K562 (cell line): ENCODE results near the gene ACTN4.

Source experiments
- ELF1 ChIP-seq: fragments of 200-800 bp; sonication (Bioruptor generic); IDR thresholded peaks from 2 replicates; pipeline ENCODE4 v1.6.1; 2016; ENCODE audit warnings: missing genetic modification characterization, missing compliant biosample characterization
- FOXK1 ChIP-seq: sonication (generic); formaldehyde crosslinking; IDR thresholded peaks from 2 replicates; pipeline ENCODE4 v1.8.0; 2022; ENCODE audit warnings: missing genetic modification reagents, mild to moderate bottlenecking, borderline replicate concordance
- MCM7 ChIP-seq, 2 experiments: fragments of 450-650 bp; IDR thresholded peaks; 2 replicates each; pipeline ENCODE4 v1.6.1; 2016 to 2018
- NELFE ChIP-seq: IDR thresholded peaks from 2 replicates; pipeline ENCODE4 v1.6.1; 2011; ENCODE audit warnings: mild to moderate bottlenecking; ENCODE audit not compliant: insufficient read depth, insufficient read length
- NONO ChIP-seq, 2 experiments: fragments of 200-400 bp in 1 of 2; fragments of 450-650 bp in 1 of 2; formaldehyde crosslinking in 1 of 2; IDR thresholded peaks; 2 replicates each; pipeline ENCODE4 v1.6.1; 2017; ENCODE audit warnings: low read depth in 2 of 2, mild to moderate bottlenecking in 2 of 2, moderate library complexity in 2 of 2, low read length in 1 of 2
- ZNF146 ChIP-seq: IDR thresholded peaks from one replicate; pipeline ENCODE4 v1.6.1; 2018; ENCODE audit warnings: missing compliant biosample characterization; ENCODE audit not compliant: unreplicated experiment
- ZNF253 ChIP-seq: fragments of 250-450 bp; sonication (Bioruptor Pico); conservative IDR thresholded peaks from 2 replicates; pipeline ENCODE4 v1.6.1; 2021; ENCODE audit warnings: mild to moderate bottlenecking
- TF ChIP-seq, protein P1 (sequence below): sonication (generic); formaldehyde crosslinking; IDR thresholded peaks from 2 replicates; pipeline ENCODE4 v1.8.0; 2022; ENCODE audit warnings: mild to moderate bottlenecking, missing genetic modification reagents
- TF ChIP-seq, protein P2 (sequence below), 2 experiments: fragments of 450-650 bp in 1 of 2; sonication (generic) in 1 of 2; formaldehyde crosslinking in 1 of 2; IDR thresholded peaks; 2 replicates each; pipeline versions ENCODE4 v1.7.1 to v1.9.0; 2016 to 2022; ENCODE audit warnings: inconsistent platforms in 1 of 2, mild to moderate bottlenecking in 1 of 2, missing genetic modification reagents in 1 of 2
- TF ChIP-seq, protein P3 (sequence below), 3 experiments: IDR thresholded peaks in 2 of 3; conservative IDR thresholded peaks in 1 of 3; 2 replicates each; pipeline ENCODE4 v1.5.1; 2011 to 2012; ENCODE audit warnings: low read length in 3 of 3, mild to moderate bottlenecking in 3 of 3, control low read depth in 2 of 3, improper control_type of control experiment in 1 of 3, inconsistent platforms in 1 of 3, low read depth in 1 of 3, mixed read lengths in 1 of 3, moderate library complexity in 1 of 3; ENCODE audit not compliant: insufficient read depth in 2 of 3

DNA sequence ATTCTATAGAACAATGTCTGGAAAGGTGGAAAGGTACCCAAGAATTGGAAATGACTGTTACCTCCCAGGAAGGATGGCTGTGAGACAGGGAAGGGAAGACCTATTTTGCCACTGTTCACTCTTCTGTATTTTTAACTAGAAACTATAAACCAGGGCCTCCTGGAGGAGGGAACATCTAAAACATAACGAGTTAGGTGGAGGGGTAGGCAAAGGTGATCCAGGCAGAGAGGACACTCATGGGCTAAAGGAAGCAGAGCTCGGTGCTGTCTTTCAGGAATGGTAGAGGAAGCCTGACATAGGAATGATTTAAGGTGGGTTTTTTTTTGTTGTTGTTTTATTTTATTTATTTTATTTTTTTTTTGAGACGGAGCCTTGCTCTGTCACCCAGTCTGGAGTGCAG lies 22.6 kb upstream of the ACTN4 start:
- TF ChIP-seq NONO (IDR thresholded peaks at IDR 0.05; ENCODE audit: low read depth in 2 of 2, low read length in 1 of 2) (no peak), MCM7 (IDR thresholded peaks at IDR 0.05) (no peak), FOXK1 (CRISPR knock-in tag) (no peak), ELF1 (no peak), ZNF146 (no peak), NELFE (no peak), ZNF253 (no peak)
- TF ChIP-seq, protein P1, sequence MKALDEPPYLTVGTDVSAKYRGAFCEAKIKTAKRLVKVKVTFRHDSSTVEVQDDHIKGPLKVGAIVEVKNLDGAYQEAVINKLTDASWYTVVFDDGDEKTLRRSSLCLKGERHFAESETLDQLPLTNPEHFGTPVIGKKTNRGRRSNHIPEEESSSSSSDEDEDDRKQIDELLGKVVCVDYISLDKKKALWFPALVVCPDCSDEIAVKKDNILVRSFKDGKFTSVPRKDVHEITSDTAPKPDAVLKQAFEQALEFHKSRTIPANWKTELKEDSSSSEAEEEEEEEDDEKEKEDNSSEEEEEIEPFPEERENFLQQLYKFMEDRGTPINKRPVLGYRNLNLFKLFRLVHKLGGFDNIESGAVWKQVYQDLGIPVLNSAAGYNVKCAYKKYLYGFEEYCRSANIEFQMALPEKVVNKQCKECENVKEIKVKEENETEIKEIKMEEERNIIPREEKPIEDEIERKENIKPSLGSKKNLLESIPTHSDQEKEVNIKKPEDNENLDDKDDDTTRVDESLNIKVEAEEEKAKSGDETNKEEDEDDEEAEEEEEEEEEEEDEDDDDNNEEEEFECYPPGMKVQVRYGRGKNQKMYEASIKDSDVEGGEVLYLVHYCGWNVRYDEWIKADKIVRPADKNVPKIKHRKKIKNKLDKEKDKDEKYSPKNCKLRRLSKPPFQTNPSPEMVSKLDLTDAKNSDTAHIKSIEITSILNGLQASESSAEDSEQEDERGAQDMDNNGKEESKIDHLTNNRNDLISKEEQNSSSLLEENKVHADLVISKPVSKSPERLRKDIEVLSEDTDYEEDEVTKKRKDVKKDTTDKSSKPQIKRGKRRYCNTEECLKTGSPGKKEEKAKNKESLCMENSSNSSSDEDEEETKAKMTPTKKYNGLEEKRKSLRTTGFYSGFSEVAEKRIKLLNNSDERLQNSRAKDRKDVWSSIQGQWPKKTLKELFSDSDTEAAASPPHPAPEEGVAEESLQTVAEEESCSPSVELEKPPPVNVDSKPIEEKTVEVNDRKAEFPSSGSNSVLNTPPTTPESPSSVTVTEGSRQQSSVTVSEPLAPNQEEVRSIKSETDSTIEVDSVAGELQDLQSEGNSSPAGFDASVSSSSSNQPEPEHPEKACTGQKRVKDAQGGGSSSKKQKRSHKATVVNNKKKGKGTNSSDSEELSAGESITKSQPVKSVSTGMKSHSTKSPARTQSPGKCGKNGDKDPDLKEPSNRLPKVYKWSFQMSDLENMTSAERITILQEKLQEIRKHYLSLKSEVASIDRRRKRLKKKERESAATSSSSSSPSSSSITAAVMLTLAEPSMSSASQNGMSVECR (CRISPR knock-in tag), result no peak
- TF ChIP-seq, protein P2, sequence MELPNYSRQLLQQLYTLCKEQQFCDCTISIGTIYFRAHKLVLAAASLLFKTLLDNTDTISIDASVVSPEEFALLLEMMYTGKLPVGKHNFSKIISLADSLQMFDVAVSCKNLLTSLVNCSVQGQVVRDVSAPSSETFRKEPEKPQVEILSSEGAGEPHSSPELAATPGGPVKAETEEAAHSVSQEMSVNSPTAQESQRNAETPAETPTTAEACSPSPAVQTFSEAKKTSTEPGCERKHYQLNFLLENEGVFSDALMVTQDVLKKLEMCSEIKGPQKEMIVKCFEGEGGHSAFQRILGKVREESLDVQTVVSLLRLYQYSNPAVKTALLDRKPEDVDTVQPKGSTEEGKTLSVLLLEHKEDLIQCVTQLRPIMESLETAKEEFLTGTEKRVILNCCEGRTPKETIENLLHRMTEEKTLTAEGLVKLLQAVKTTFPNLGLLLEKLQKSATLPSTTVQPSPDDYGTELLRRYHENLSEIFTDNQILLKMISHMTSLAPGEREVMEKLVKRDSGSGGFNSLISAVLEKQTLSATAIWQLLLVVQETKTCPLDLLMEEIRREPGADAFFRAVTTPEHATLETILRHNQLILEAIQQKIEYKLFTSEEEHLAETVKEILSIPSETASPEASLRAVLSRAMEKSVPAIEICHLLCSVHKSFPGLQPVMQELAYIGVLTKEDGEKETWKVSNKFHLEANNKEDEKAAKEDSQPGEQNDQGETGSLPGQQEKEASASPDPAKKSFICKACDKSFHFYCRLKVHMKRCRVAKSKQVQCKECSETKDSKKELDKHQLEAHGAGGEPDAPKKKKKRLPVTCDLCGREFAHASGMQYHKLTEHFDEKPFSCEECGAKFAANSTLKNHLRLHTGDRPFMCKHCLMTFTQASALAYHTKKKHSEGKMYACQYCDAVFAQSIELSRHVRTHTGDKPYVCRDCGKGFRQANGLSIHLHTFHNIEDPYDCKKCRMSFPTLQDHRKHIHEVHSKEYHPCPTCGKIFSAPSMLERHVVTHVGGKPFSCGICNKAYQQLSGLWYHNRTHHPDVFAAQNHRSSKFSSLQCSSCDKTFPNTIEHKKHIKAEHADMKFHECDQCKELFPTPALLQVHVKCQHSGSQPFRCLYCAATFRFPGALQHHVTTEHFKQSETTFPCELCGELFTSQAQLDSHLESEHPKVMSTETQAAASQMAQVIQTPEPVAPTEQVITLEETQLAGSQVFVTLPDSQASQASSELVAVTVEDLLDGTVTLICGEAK (IDR thresholded peaks at IDR 0.05), result no peak
- TF ChIP-seq, protein P2 (CRISPR knock-in tag; IDR thresholded peaks at IDR 0.05), result no peak
- TF ChIP-seq, protein P3, sequence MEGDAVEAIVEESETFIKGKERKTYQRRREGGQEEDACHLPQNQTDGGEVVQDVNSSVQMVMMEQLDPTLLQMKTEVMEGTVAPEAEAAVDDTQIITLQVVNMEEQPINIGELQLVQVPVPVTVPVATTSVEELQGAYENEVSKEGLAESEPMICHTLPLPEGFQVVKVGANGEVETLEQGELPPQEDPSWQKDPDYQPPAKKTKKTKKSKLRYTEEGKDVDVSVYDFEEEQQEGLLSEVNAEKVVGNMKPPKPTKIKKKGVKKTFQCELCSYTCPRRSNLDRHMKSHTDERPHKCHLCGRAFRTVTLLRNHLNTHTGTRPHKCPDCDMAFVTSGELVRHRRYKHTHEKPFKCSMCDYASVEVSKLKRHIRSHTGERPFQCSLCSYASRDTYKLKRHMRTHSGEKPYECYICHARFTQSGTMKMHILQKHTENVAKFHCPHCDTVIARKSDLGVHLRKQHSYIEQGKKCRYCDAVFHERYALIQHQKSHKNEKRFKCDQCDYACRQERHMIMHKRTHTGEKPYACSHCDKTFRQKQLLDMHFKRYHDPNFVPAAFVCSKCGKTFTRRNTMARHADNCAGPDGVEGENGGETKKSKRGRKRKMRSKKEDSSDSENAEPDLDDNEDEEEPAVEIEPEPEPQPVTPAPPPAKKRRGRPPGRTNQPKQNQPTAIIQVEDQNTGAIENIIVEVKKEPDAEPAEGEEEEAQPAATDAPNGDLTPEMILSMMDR (IDR thresholded peaks at IDR 0.05 in 2 of 3, conservative IDR thresholded peaks at IDR 0.05 in 1 of 3; ENCODE audit: insufficient read depth in 2 of 3, low read depth in 1 of 3, low read length in 3 of 3), result no peak
